PC-3 (cell line): ENCODE measurements around the gene FGF23.

ENCODE experiments used
- CTCF ChIP-seq: fragments of 300-600 bp; sonication (generic); conservative IDR thresholded peaks from 2 replicates; pipeline ENCODE4 v1.5.1; 2017; ENCODE audit warnings: antibody characterized with exemption, low read depth, mild to moderate bottlenecking, low read length
- EZH2 ChIP-seq: fragments of 300-600 bp; sonication (generic); IDR thresholded peaks from one replicate; pipeline ENCODE4 v1.6.1; 2017; ENCODE audit warnings: antibody characterized with exemption, mild to moderate bottlenecking, low read length; ENCODE audit not compliant: unreplicated experiment

- TF ChIP-seq CTCF (no peak), EZH2 (no peak)
Measured at GRCh38 chr12:4331842-4332241, 47.7 kb downstream of the FGF23 start.
